Stimulated activated CD8-positive, alpha-beta memory T cell treated with anti-CD3 and anti-CD28 coated beads, Interleukin-2, amount 100 ng/mL, for 1 hour (primary cell): ENCODE results near the gene ZNF598.

Experiments used
- DNase-seq, 2 donors: peaks; one replicate each; pipeline ENCODE4 v3.0.0-alpha.2; 2020; ENCODE audit warnings: low read depth in 2 of 2

Gene ZNF598

DNA sequence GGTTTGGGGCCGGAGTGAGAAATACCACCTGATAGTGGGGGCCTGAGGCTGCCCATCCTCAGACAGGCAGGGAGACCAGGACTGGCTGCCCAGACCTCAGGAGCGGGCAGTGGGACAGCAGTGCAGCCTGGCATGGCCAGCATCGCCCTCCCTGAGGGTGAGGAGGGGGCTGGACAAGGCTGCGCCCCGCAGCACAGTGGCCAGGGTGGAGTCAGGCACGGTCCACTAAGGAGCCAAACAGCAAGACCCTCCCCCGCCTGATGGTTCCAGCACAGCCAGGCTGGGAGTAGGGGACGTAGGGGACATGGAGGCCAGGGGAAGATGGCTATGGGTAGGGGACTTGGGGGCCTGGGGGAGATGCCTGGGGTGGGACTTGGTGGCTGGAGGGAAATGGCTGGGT, 3.3 kb downstream of the ZNF598 start:
- no peak for DNase-seq

DNA sequence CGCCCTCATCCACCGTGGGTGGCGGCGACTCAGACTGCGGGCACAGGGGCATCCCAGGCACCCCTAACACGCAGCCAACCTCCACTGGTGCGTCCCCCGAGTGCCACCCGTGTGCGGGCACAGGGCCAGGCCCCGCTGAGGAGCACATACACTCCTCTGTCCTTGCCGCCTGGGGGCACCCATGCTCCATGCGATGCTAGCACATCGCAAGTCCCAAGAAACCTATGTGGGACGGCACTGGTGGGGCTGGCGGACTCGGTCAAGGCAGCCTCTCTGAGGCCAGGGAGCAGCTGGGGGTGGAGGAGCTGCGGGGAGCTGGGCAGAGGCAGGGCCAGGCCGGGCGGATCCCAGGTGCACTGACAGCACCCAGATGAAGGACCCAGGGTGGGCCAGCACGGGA, 4.0 kb downstream of the ZNF598 start:
- no peak for DNase-seq

DNA sequence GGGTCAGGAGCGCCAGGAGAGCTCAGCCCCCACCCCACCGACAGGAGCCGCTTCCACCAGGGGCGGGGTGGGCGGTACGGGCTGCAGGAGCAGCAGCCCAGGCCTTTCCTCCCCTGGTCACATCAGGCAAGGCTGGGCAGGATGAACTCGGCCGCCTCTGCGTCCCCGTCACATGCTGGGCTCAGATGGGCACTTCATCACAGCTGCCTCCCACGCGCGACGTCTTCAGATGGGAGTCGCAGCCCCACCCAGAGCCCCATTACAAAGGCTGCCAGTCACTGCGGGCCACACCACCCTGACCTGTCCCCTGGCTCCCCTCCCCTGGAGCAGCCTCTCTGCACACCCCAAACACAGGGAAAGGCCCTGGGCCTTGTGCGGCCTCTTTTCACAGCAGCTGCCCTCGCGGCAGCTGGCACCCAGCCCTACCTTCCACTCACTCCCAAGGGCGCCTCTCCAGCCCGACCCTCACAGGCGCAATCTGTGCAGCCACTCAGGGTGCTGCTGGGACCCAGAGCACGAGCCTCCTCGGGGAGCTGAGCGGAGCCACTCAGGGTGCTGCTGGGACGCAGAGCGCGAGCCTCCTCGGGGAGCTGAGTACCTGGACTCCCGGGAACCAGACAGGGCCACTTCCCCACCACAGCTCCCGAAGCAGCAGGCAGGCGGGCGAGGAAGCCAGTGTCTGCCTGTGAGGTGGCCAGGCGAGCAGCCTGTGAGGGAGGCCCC, 4.7 kb downstream of the ZNF598 start:
- no peak for DNase-seq

DNA sequence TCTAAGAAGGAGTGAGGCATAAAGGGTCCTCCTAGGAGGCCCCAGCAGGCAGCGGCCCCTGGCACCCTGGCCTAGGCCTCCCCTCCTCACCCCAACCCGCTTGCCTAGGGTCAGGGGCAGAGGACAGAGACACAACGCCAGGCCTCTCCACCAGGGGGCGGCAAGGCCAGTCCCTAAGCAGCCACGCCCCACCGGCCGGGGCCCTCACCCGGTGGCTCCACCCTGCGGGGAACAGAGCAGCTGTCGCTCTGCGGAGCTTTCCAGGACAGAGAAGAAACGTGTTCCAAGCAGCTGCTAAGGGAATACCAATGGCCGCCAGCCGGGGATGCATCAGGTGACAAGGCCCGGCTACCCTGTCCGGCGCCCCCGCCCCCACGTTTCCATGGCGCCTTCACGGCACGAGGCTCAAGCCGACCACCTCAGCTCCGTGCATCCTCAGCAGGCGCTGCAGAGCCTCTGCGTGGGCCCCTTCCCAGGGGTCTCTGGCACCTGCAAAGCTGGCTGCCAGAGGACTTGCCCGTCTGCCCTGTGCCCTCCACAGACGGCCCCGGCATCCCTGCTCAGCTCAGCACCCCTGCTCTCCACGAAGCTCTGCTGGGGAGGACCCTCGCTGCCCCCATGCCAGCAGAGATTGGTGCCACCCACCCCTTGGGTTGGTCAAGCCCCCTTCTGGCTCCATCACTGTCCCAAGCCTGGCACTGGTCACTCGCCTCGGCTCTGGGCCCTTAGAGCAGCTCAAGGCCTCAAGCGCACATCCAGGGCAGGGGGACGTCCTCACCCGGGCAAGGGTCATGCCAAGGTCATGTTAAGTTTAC, 5.6 kb downstream of the ZNF598 start:
- DNase-seq = peak; percentile 66 to 74

DNA sequence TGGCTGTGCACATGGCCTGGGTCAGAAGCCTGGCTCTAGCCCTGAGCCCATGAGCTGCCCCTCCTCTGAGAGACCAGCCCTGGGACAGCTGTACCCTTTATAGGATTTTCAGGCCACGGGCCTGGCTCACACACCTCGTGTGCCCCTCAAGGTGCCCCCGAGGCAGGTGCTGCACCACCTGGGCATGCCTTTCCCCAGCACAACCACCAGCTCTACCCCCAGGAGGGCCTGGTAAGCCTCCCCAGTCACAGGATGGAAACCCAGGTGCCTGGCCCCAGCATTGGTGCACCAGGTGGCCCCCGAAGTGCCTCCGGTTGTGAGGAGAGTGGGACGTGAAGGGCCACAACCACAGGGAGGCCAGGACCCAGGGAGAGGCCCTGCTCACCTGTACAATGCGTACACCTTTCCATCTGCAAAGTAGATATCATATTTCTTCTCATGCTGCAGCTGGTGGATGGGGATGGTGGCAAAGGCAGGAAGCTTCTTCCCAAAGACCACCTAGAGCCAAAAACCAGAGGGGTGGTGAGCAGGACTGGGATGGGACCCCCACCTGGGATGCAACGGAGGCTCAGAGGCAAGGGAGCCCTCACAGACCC, 6.3 kb downstream of the ZNF598 start:
- no peak for DNase-seq

DNA sequence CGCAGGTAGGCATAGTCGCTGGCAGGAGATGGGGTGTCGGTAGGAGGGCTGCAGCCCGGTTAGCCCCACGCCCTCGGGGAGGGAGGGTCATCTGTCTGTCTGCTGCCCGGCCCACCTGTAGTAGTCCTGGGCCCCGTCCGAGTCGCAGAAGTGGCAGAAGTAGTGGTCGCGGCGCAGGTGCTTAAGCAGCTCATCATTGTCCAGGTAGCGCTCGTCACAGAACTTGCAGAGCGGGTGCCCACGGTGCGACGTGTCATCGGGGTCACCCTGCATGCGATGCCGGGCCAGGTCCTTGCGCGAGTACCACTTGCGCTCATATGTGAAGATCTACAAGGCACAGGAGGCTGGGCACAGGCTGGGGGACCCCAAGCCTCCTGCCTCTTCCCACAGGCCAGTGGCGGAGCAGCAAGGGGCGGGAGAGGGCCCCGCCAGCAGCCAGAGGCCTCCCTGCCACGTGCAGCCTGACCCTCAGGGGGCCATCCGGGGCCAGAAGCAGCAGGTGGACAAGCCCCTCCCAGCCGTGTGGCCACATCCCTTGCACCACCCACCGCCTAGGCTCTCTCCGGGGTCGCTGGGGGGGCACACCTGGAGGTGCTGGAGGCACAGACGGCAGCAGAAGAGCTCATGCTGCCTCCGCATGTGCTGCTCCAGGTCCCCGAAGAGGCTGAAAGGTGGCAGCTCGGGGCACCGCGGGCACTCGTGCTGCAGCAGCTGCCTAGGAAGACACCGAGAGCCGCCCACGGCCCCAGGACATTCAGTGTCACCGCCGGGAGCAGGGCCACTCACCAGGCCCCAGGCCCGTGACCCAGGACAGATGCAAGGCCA, 7.0 kb downstream of the ZNF598 start:
- no peak for DNase-seq

DNA sequence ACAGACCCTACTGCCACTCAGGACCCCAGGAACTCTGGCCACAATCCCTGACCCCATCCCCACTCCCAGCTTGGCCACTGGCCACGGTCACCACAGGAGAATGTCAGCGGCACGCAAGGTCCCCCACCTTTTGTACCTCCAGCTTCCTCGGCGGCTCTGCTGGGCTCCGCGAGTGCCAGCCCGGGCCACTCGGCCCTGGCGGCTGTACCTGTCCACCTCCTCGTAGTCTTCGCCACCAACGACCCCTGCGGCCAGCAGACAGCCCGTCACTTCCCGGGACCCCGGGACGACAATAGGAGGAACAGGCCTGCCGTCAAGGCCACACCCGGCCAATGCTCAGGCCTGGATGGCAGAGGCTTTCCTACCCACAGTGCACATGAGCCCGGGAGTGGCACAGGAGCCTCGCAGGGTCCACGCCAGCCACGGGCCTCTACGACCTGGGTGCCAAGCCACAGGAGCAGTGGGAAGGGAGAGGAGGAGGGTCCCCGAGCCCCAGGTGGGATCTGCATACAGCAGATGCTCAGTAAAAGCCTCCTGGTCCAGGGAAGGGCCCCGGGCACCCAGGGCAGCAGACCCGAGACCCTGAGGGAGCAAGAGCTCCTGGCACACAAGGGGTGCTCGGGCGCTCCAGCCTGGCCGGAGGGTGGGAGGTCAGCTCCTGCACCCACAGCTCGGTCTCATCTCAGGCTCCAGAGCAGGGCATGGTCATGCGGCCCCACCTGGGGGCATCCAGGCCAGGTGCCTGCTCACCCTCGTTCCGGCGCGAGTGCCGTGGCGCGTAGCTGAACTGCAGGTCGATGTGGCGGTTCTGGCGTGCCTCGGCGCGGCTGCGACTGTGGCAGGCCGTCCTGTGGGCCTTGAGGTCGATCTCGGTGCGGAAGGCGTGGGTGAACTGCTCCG, 7.9 kb downstream of the ZNF598 start:
- DNase-seq = no peak

DNA sequence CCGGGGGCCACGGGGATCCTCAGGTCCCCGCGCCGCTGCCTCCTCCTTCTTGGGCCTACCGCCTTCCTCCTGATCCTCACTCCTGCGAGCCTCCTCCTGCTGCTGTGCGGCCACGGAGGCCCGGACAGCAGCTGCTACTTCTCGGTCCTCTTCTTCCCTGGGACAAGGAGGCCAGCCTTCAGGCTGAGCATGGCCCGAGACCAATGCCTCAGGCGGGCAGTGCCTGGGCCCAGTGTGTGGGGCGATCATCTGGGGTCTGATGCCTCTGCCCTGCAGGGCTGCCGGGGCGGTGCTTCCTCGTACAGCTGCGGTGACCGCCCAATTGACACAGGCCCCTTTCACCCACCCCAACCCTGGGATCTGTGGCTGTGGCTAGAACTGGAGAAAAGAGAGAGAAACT, 8.6 kb downstream of the ZNF598 start:
- no peak for DNase-seq

DNA sequence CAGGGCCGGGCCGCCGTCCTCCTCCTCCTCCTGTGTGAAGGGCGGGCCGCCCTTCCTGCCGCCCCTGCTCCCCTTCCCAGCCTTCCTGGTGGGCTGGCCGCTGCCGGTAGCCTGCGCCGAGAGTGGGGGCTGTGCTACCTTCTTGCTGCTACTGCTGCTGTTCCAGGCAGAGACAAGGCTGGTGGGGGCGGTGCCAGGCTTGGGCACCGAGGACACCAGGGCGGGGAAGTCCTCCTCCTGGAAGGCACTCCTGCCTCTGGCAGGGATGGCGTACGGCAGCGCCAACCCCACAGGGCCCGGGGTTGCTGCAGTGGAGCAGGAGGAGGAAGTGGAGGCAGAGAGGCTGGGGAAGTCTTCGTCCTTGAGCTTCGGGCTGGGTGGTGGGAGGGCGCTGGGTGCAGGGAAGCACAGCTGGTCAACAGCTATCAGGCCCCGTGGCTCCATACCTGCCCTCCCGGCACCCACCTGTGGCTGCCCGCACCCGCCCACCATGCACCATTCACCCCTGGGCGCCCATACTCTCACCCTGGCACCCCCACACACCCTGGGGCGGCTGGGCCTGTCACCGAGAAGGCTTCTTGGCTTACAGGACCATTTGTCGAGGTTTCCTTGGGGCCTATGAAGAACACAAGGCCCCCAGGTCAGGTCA, 9.6 kb downstream of the ZNF598 start:
- no peak for DNase-seq

DNA sequence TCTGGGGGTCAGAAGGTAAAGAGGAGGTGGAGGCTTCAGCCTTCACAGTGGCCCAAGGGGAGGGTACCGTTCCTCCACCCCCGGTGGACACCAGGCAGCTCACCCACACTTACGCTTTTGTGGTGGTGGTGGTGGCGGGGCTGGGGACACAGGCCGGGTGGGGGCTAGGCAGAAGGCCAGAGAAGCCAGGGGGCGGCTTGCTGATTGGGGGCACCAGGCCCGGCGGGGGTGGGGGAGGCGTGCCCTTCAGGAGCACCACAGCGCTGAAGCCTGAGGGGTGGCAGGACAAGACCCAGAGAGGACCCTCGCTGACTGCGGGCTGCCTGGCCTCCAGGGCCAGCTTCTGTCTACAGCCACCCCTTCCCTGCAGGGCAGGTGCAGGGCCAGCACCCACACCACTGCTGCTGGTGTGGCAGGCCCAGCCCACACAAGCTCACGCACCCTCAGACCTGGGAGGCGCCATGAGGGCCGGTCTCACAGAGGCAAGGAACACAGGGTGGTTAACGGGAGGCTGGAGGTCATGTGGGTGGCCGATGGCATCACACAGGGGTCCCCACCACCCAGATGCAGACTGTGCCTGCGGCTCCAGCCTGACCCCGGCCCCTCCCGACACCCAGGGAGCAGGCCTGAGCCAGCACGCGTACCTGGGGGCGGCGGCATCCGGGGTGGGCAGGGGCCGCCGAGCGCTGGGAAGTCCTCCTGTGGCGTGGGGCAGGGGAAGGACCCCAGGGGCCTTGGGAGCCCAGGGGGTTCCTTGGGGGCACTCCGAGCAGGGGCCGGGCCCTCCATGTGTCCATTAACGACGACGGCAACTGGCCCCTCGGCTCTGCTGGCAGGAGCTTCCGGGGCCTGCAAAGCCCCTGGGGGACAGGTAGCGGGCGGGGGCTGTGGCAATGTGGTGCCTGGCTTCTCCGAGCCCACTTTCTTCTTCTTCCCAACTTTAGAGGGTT, 10.5 kb downstream of the ZNF598 start:
- no peak for DNase-seq

DNA sequence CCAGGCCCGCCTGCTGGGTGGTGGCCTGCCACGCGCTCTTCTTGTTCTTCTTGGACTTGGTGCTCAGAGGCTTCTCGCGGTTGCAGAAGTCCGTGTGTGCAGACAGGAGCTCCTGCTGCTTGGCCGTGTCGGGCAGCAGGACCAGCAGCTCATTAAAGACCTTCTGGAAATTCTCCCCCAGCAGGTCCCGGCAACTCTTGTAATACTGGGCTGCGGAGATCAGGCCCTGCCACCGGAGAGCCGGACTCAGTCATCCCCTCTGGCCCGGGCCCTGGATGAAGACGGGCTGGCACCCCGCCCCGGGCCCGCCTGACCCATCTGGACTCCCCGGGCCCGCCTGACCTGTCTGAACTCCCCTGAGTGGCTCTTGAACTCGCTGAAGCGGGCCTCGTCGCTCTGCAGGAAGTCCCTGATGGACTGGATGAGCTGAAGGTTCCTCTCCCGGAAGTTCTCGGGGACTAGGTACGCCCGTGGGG, 11.2 kb downstream of the ZNF598 start:
- no peak for DNase-seq

DNA sequence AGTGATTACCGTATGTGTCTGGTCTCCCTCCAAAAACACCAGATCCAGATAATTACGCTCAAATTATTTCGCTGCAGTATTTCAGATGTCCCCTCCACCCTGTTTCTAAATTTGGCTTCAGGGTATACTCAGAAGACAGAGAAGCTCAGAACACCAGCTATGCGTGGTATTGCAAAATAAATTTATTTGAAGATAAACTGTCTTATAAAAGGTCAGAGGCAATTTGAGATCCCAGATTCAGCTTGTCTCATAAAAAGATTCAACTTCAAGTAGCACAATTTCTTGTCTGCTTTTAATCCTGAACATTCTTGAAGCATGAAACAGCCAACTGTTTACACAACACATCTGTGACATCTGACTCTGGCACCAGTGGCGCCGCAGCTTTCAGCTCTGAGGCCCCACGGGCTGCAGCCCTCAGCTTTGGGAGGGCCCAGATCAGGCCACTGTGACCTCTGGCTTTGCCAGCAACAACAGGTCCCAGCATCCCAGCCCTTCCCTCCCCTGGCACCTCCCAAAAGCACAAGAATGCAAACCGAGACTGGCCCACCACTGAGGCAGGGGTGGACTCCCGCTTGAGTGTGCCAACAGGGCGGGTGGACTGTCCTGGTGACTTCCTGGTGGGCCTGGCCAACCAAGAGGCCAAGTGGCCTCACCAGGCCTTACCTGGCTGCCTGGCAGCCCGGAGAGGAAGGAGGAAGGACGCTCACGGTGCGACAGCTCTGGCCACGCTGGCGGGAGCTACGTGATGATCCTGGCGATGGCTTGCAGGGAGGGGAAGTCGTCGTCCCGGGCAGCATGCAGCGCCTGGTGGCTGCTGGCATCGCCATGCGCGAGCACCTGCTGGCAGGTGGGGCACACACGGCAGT, 11.9 kb downstream of the ZNF598 start:
- no peak for DNase-seq

DNA sequence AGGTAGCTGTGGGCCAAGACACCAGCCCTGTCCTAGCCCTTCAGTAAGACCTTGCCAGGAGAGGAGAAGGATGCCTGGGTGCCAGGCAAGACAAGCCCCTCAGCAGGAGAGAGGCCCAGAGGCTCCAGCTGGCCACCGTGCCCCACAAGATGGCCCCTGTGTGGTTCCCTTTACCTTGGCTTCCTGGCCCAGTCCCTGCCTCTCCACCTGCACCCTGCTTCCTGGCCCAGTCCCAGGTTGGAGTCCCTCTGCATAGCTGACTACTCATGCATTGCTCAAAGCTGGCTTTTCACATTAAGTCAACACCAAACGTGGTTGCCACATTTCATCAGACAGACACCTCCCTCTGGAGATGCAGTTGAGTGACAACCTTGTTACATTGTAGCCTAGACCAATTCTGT, 15.9 kb downstream of the ZNF598 start:
- DNase-seq = no peak

DNA sequence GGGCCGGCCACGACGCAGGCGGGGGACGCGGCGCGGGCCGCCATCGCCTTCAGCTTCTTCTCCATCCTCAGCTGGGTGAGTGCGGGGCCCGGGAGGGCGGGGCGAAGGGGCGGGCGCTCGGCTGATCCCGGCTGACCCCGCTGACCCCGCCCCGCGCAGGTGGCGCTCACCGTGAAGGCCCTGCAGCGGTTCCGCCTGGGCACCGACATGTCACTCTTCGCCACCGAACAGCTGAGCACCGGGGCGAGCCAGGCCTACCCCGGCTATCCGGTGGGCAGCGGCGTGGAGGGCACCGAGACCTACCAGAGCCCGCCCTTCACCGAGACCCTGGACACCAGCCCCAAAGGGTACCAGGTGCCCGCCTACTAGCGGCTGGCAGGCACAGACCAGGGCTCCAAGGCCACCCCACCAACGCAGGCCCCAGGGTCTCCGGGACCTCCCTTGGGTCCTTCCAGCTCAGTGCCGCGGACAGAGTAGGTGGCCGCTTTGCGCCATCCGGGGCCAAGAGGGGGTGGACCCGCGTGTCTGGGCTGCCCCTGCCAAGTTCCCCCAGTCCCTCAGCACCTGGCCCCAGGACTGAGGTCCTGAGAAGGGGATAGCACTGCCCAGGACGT, 16.8 kb downstream of the ZNF598 start:
- no peak for DNase-seq

DNA sequence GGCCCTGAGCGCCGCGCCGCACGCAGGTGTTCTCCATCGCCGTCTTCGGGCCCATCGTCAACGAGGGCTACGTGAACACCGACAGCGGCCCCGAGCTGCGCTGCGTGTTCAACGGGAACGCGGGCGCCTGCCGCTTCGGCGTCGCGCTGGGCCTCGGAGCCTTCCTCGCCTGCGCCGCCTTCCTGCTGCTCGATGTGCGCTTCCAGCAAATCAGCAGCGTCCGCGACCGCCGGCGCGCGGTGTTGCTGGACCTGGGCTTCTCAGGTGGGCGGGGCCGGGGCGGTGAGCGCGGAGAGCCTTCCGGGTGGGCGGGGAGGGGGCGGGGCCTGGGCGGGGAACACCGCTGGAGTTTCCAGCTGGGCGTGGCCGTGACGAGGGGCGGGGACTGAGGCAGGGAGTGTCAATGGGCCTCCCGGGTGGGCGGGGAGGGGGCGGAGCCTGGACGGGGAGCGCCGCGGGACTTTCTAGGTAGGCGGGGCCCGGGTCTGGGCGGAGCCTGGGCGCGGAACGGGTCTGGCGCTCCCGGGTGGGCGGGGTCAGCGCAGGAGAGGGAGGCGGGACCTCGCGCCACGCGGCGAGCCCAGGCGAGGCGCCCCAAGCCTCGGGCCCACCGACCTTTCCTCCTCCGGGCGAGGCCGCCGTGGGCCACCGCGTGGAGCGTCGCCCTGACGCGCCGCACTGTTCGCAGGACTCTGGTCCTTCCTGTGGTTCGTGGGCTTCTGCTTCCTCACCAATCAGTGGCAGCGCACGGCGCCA, 17.5 kb downstream of the ZNF598 start:
- DNase-seq = peak; percentile 95 to 98

DNA sequence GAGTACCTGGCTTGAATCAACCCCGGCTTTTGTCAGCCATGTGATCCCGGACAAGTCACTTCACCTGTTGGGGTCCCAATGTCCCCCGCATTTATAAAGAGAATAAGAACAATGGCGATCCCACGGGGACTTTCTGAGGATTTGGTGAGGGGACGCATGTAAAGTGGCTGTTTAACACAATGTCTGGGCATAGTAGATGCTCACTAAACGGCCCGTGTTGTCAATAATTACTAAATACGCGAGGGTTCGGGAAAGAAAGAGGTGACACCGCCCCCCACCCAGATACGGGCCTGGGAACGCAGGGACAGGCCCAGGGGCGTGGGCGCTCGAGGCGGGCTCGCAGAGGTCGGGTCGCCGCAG, 18.1 kb downstream of the ZNF598 start:
- no peak for DNase-seq

DNA sequence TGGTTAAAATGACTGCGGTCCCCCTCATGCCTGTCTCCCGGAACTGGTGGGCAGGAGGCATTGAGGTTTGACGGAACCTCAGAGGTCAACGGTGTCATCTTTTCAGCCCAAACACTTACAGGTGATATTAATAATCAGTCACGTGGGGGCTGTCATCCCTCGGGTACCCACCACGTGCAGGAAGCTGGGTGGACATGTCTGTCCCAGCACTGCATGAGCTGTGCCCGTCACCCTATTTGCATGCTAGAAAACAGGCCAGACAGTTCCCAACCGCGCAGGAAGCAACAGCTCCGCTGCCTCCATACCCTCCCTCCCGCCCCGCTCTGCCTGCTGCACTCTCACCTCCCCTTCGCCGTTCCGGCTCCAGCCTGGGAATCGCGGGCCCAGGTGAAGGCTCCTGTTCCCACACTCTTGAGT, 18.5 kb downstream of the ZNF598 start:
- no peak for DNase-seq
